ENCODE data around the gene NAALADL2. TPM values are rescaled to one million over a fixed set of nuclear protein-coding genes. Genes with fewer than 3 reads are reported as not detected.

Gene NAALADL2
- total RNA-seq, 1 experiment from 2014 or later: 1.6 TPM

DNA sequence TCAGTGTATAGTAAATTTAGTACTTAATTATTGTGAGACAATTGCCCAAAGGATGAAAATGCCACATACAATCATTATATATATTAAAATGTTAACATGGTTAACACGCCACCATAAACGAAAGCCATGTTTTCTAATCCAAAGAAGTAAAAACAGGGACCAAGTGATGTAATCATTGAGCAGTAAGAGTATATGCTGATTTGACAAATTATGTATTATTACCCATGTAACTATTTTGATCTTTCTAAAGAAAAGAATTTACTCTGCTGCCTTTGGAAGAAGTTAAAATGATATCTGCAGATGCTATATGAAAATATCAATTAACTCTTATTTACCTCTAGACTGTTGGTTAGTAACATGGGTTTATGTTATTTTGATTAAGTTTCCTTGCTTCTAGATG lies 150.2 kb downstream of the NAALADL2 start:
- H2BK20ac ChIP-seq (ENCODE audit: low read depth, low read length, poor library complexity, severe bottlenecking): no peak overlapping the region
- H3K23ac ChIP-seq (ENCODE audit: insufficient read length, low read depth, low read length): no peak overlapping the region
- no peak for DNase-seq
- H4K5ac ChIP-seq (ENCODE audit: insufficient read length, low read depth, low read length): no peak overlapping the region
- no peak overlapping the region for H3K27ac ChIP-seq (ENCODE audit: insufficient read length, low read depth, low read length)
- no peak overlapping the region for H4K8ac ChIP-seq (replicated peaks; ENCODE audit: insufficient read length, low read depth, low read length)
- H3K27me3 ChIP-seq (ENCODE audit: insufficient read depth, low read length): no peaks in the 10 kb centered on the region
- no peaks in the 10 kb centered on the region for H3K23me2 ChIP-seq (ENCODE audit: insufficient read length, low read depth, low read length, poor library complexity, severe bottlenecking)
- H2BK120ac ChIP-seq (ENCODE audit: low read depth, low read length, poor library complexity, severe bottlenecking): no peak overlapping the region
- H3K14ac ChIP-seq (ENCODE audit: insufficient read depth, low read length): no peak overlapping the region
- no peaks in the 10 kb centered on the region for H3K79me1 ChIP-seq (ENCODE audit: insufficient read depth, low read depth, low read length, poor library complexity, severe bottlenecking)
- H3K9ac ChIP-seq (ENCODE audit: extremely low read depth, insufficient read length, low read length): no peak overlapping the region
- Mint-ChIP-seq H3K4me1 (no peaks in the 10 kb centered on the region), H3K27me3 (ENCODE audit: low read depth) (no peaks in the 10 kb centered on the region), H3K9me3 (no peaks in the 10 kb centered on the region), H3K4me3 (no peak overlapping the region), H3K36me3 (ENCODE audit: insufficient read depth in 1 of 3, low read depth in 3 of 3) (no peaks in the 10 kb centered on the region), H3K27ac (no peak overlapping the region)
- no peak overlapping the region for H2BK15ac ChIP-seq (ENCODE audit: low read depth, low read length)
- H2AFZ ChIP-seq (ENCODE audit: low read length): no peak overlapping the region
- no peaks in the 10 kb centered on the region for H3K9me3 ChIP-seq (ENCODE audit: control insufficient read depth, low read depth, low read length)
- TF ChIP-seq, protein P1, sequence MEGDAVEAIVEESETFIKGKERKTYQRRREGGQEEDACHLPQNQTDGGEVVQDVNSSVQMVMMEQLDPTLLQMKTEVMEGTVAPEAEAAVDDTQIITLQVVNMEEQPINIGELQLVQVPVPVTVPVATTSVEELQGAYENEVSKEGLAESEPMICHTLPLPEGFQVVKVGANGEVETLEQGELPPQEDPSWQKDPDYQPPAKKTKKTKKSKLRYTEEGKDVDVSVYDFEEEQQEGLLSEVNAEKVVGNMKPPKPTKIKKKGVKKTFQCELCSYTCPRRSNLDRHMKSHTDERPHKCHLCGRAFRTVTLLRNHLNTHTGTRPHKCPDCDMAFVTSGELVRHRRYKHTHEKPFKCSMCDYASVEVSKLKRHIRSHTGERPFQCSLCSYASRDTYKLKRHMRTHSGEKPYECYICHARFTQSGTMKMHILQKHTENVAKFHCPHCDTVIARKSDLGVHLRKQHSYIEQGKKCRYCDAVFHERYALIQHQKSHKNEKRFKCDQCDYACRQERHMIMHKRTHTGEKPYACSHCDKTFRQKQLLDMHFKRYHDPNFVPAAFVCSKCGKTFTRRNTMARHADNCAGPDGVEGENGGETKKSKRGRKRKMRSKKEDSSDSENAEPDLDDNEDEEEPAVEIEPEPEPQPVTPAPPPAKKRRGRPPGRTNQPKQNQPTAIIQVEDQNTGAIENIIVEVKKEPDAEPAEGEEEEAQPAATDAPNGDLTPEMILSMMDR (conservative IDR thresholded peaks at IDR 0.05): no peak
- no peak overlapping the region for H2BK5ac ChIP-seq (ENCODE audit: insufficient read length, low read length)
- no peaks in the 10 kb centered on the region for H4K20me1 ChIP-seq (ENCODE audit: control insufficient read depth, insufficient read depth, insufficient read length)
- no peak overlapping the region for H4K91ac ChIP-seq (ENCODE audit: insufficient read length, low read depth, low read length)
- no peaks in the 10 kb centered on the region for H3K4me1 ChIP-seq (ENCODE audit: insufficient read depth, low read length)
- H2BK12ac ChIP-seq (ENCODE audit: insufficient read length, low read depth, low read length): no peak overlapping the region
- H3K4ac ChIP-seq (ENCODE audit: low read depth, low read length): no peak overlapping the region
- WGBS (ENCODE audit: extremely low coverage, insufficient read length, low lambda C conversion rate): no CpG with 5 or more reads among the region's 2 CpGs
- no peak overlapping the region for H3T11ph ChIP-seq (ENCODE audit: low read length)
- no peak overlapping the region for H3K4me2 ChIP-seq (ENCODE audit: insufficient read depth, insufficient read length, low read length)
- H3K56ac ChIP-seq (ENCODE audit: insufficient read length, low read depth, low read length): no peak overlapping the region
- H2AK5ac ChIP-seq (ENCODE audit: insufficient read length, low read length): no peak overlapping the region
- H3K79me2 ChIP-seq (ENCODE audit: insufficient read depth, low read length): no peaks in the 10 kb centered on the region
- H3K18ac ChIP-seq (ENCODE audit: insufficient read length, low read depth, low read length): no peak overlapping the region

Measured in H9 (cell line).